PC-9 (cell line): Measurements from ENCODE around the gene NAE1.

Experiments
- CTCF ChIP-seq: fragments of 200-600 bp; sonication (generic); conservative IDR thresholded peaks from 2 replicates; pipeline ENCODE4 v1.6.1; 2017; ENCODE audit warnings: mixed run types, antibody characterized with exemption, mild to moderate bottlenecking, moderate library complexity
- EZH2 ChIP-seq: fragments of 200-600 bp; sonication (generic); IDR thresholded peaks from 2 replicates; pipeline ENCODE4 v1.8.0; 2017; ENCODE audit warnings: antibody characterized with exemption, low read depth

- no peak for TF ChIP-seq CTCF
- TF ChIP-seq EZH2, result no peak
Observed at GRCh38 chr16:66790130-66790733, 40.5 kb downstream of the NAE1 start.
